HG02610 (cell line): ENCODE data around the gene FGF1.
A peak's percentile ranks its signal among the peaks of the same experiment; 100 is the strongest.
"Not testable (repeated sequence)": the region's sequence is repeated elsewhere in the genome, so short reads cannot be mapped to it uniquely, and the experiment has no call there.

Experiments used
- ATAC-seq: cut with Tn5 transposase; IDR thresholded peaks from one replicate; pipeline ENCODE4 v1.9.1; 2021; ENCODE audit warnings: mild to moderate bottlenecking, moderate library complexity; ENCODE audit not compliant: unreplicated experiment

The FGF1 gene

GRCh38 chr5:142671801-142672200 is 14.1 kb downstream of the FGF1 start:
- ATAC-seq = no peak

- ATAC-seq = no peak
Measured at GRCh38 chr5:142671266-142671665, 14.6 kb downstream of the FGF1 start.

- ATAC-seq = no peak
Measured at GRCh38 chr5:142670804-142671203, 15.1 kb downstream of the FGF1 start.

GRCh38 chr5:142669477-142669876 is 16.4 kb downstream of the FGF1 start:
- ATAC-seq = no peak

- ATAC-seq = no peak
Measured at GRCh38 chr5:142668336-142668735, 17.6 kb downstream of the FGF1 start.

- no peak for ATAC-seq
Measured at GRCh38 chr5:142667831-142668230, 18.1 kb downstream of the FGF1 start.

- no peak for ATAC-seq
Measured at GRCh38 chr5:142664636-142665035, 21.3 kb downstream of the FGF1 start.

- ATAC-seq = no peak
Measured at GRCh38 chr5:142664067-142664466, 21.8 kb downstream of the FGF1 start.

- no peak for ATAC-seq
Measured at GRCh38 chr5:142663246-142663645, 22.6 kb downstream of the FGF1 start.

GRCh38 chr5:142661957-142662356 is 23.9 kb downstream of the FGF1 start:
- no peak for ATAC-seq

- no peak for ATAC-seq
Measured at GRCh38 chr5:142661143-142661542, 24.7 kb downstream of the FGF1 start.

GRCh38 chr5:142660731-142661130 is 25.2 kb downstream of the FGF1 start:
- no peak for ATAC-seq

GRCh38 chr5:142660196-142660595 is 25.7 kb downstream of the FGF1 start:
- no peak for ATAC-seq

GRCh38 chr5:142659405-142659804 is 26.5 kb downstream of the FGF1 start:
- no peak for ATAC-seq

- ATAC-seq = no peak
Measured at GRCh38 chr5:142658278-142658677, 27.6 kb downstream of the FGF1 start.

- no peak for ATAC-seq
Measured at GRCh38 chr5:142657446-142657845, 28.4 kb downstream of the FGF1 start.

GRCh38 chr5:142655339-142656267 is 30.3 kb downstream of the FGF1 start:
- peak; percentile 68 for ATAC-seq

GRCh38 chr5:142654578-142655058 is 31.3 kb downstream of the FGF1 start:
- no peak for ATAC-seq

GRCh38 chr5:142653321-142653720 is 32.6 kb downstream of the FGF1 start:
- no peak for ATAC-seq

GRCh38 chr5:142652563-142652962 is 33.3 kb downstream of the FGF1 start:
- ATAC-seq = no peak

GRCh38 chr5:142650881-142651280 is 35.0 kb downstream of the FGF1 start:
- no peak for ATAC-seq

- ATAC-seq = no peak
Measured at GRCh38 chr5:142650060-142650459, 35.8 kb downstream of the FGF1 start.

GRCh38 chr5:142648108-142648507 is 37.8 kb downstream of the FGF1 start:
- ATAC-seq = not testable (repeated sequence)
